Naive thymus-derived CD4-positive, alpha-beta T cell (primary cell): ENCODE measurements around the gene STX18. TPM values are rescaled to one million over a fixed set of nuclear protein-coding genes. Genes with fewer than 3 reads are reported as not detected.
A peak's percentile ranks its signal among the peaks of the same experiment; 100 is the strongest.

Source experiments
- ATAC-seq: fragments of 150-1000 bp; cut with Tn5 transposase; 2 replicates; pipeline ENCODE4 v1.10.0; 2021; ENCODE audit warnings: mild to moderate bottlenecking, moderate library complexity
- CTCF ChIA-PET: fragments of 350-600 bp; sonication (Branson Sonifier 250); formaldehyde crosslinking; loops from one replicate; lab custom pipeline; 2021; ENCODE audit warnings: antibody characterized with exemption; lab: Charles Lee
- POLR2A ChIA-PET: fragments of 350-600 bp; sonication (Branson Sonifier 250); formaldehyde crosslinking; loops from one replicate; lab custom pipeline; 2021; ENCODE audit warnings: antibody characterized with exemption, inconsistent platforms; lab: Charles Lee
- DNase-seq, 9 donors: peaks; one replicate each; pipeline versions ENCODE4 v3.0.0 to v3.0.0-alpha.2; 2020 to 2022; ENCODE audit warnings: mixed read lengths in 1 of 9
- H3K27ac ChIP-seq: one replicate; pipeline ENCODE4 v1.7.0; 2013; ENCODE audit warnings: mild to moderate bottlenecking, low read depth, low read length, moderate library complexity
- H3K27me3 ChIP-seq, 2 donors: one replicate each; pipeline ENCODE4 v1.7.0; 2013; ENCODE audit warnings: low read length in 2 of 2, mild to moderate bottlenecking in 2 of 2, moderate library complexity in 2 of 2; ENCODE audit not compliant: control insufficient read depth in 2 of 2, insufficient read depth in 2 of 2
- H3K36me3 ChIP-seq, 3 experiments: 1 replicate in 2 of 3; 2 replicates in 1 of 3; pipeline ENCODE4 v1.7.0; 2013; ENCODE audit warnings: low read length in 3 of 3, mild to moderate bottlenecking in 3 of 3, moderate library complexity in 1 of 3; ENCODE audit not compliant: insufficient read depth in 3 of 3, control insufficient read depth in 2 of 3
- H3K4me1 ChIP-seq, 2 donors: one replicate each; pipeline ENCODE4 v1.7.0; 2013; ENCODE audit warnings: low read length in 2 of 2, mild to moderate bottlenecking in 2 of 2, moderate library complexity in 1 of 2; ENCODE audit not compliant: control insufficient read depth in 2 of 2, insufficient read depth in 2 of 2
- H3K4me3 ChIP-seq: 2 replicates; pipeline ENCODE4 v1.7.0; 2013; ENCODE audit warnings: mild to moderate bottlenecking, low read length
- H3K9me3 ChIP-seq, 3 experiments: 1 replicate in 2 of 3; 2 replicates in 1 of 3; pipeline ENCODE4 v1.7.0; 2013; ENCODE audit warnings: low read length in 3 of 3; ENCODE audit not compliant: control insufficient read depth in 2 of 3
- H3K27ac Mint-ChIP-seq, 9 donors: one replicate each; pipeline ENCODE4 v1.8.0; 2020 to 2022; ENCODE audit warnings: mixed read lengths in 9 of 9, mild to moderate bottlenecking in 8 of 9, moderate library complexity in 5 of 9, inconsistent platforms in 2 of 9
- H3K27me3 Mint-ChIP-seq, 5 donors: one replicate each; pipeline ENCODE4 v1.8.0; 2021 to 2022; ENCODE audit warnings: mixed read lengths in 5 of 5, mild to moderate bottlenecking in 1 of 5
- H3K36me3 Mint-ChIP-seq, 5 donors: one replicate each; pipeline ENCODE4 v1.8.0; 2020 to 2022; ENCODE audit warnings: mixed read lengths in 5 of 5, mild to moderate bottlenecking in 3 of 5, inconsistent platforms in 1 of 5
- H3K4me1 Mint-ChIP-seq, 7 donors: one replicate each; pipeline ENCODE4 v1.8.0; 2020 to 2022; ENCODE audit warnings: mixed read lengths in 7 of 7, mild to moderate bottlenecking in 3 of 7, inconsistent platforms in 1 of 7
- H3K4me3 Mint-ChIP-seq, 10 donors: one replicate each; pipeline ENCODE4 v1.8.0; 2020 to 2022; ENCODE audit warnings: mild to moderate bottlenecking in 10 of 10, mixed read lengths in 10 of 10, moderate library complexity in 6 of 10, inconsistent platforms in 2 of 10
- H3K9me3 Mint-ChIP-seq, 11 donors: one replicate each; pipeline ENCODE4 v1.8.0; 2020 to 2022; ENCODE audit warnings: mixed read lengths in 11 of 11, mild to moderate bottlenecking in 4 of 11, inconsistent platforms in 1 of 11, moderate library complexity in 1 of 11
- intact Hi-C, 2 donors: fragments of 100-400 bp; cut with micrococcal nuclease; formaldehyde crosslinking; loops; one replicate each; pipeline ENCODE4 v1.15.1; 2023
- polyA plus RNA-seq, 2 donors: library from polyadenylated mRNA; unstranded; fragments of 300-500 nt; fragmentation: Illumina TruSeq; gene quantifications; one replicate each; pipeline ENCODE4 v1.2.3, GENCODE V29; 2021
- total RNA-seq, 6 experiments: library from RNA in 5 of 6; stranded (reverse) in 5 of 6; gene quantifications; 1 replicate in 5 of 6; 2 replicates in 1 of 6; pipeline ENCODE4 v1.2.3 and lab custom pipeline; 2021 to 2026

Gene STX18
- total and polyA plus RNA-seq, 7 experiments from 2014 or later: 16.3 to 28.0 (median 22.7) TPM

- CTCF ChIA-PET: no interaction called here
- no peaks in the 10 kb centered on the region for H3K36me3 ChIP-seq
- no peak overlapping the region for H3K27ac ChIP-seq
- no peaks in the 10 kb centered on the region for H3K4me1 ChIP-seq
- no peak overlapping the region for H3K4me3 ChIP-seq
- DNase-seq (no peak), ATAC-seq (no peak)
- Mint-ChIP-seq H3K9me3 (peaks cover 0 to 3% (median 2%) of the 10 kb centered on the region in 11 donors), H3K4me3 (no peak overlapping the region), H3K4me1 (peaks cover 3 to 7% (median 6%) of the 10 kb centered on the region in 7 donors), H3K36me3 (peaks cover 0 to 30% (median 22%) of the 10 kb centered on the region in 5 donors), H3K27me3 (peaks cover 0 to 5% (median 0%) of the 10 kb centered on the region in 5 donors), H3K27ac (no peak overlapping the region)
- POLR2A ChIA-PET: no interaction called here
- no peaks in the 10 kb centered on the region for H3K27me3 ChIP-seq
- H3K9me3 ChIP-seq: no peaks in the 10 kb centered on the region
- intact Hi-C loops: no loop called here
Observed at GRCh38 chr4:4580494-4580893, 38.6 kb upstream of the STX18 start.

- Mint-ChIP-seq H3K9me3 (peaks cover 0 to 5% (median 0%) of the 10 kb centered on the region in 11 donors), H3K27ac (no peak overlapping the region), H3K4me1 (peaks cover 10 to 18% (median 15%) of the 10 kb centered on the region in 7 donors), H3K4me3 (no peak overlapping the region), H3K27me3 (peaks cover 0 to 7% (median 0%) of the 10 kb centered on the region in 5 donors), H3K36me3 (peaks cover 0 to 19% (median 13%) of the 10 kb centered on the region in 5 donors)
- H3K4me3 ChIP-seq: no peak overlapping the region
- DNase-seq (no peak), ATAC-seq (no peak)
- no peaks in the 10 kb centered on the region for H3K27me3 ChIP-seq
- intact Hi-C loops: no loop called here
- ChIA-PET CTCF (no interaction called here), POLR2A (no interaction called here)
- H3K9me3 ChIP-seq: no peaks in the 10 kb centered on the region
- no peak overlapping the region for H3K27ac ChIP-seq
- peaks cover 0 to 6% of the 10 kb centered on the region in 2 donors for H3K4me1 ChIP-seq
- H3K36me3 ChIP-seq: peaks cover 0 to 3% (median 0%) of the 10 kb centered on the region in 3 experiments
Observed at GRCh38 chr4:4578981-4579380, 37.1 kb upstream of the STX18 start.

- H3K4me3 ChIP-seq: no peak overlapping the region
- peak overlapping the region in 1 of 9 donors; percentile 15 for H3K27ac Mint-ChIP-seq
- ChIA-PET POLR2A (no interaction called here), CTCF (no interaction called here)
- no peaks in the 10 kb centered on the region for H3K27me3 ChIP-seq
- intact Hi-C loops: no loop called here
- H3K9me3 Mint-ChIP-seq: peaks cover 0 to 5% (median 0%) of the 10 kb centered on the region in 11 donors
- H3K27ac ChIP-seq: no peak overlapping the region
- no peaks in the 10 kb centered on the region for H3K9me3 ChIP-seq
- H3K27me3 Mint-ChIP-seq: peaks cover 0 to 10% (median 0%) of the 10 kb centered on the region in 5 donors
- peak overlapping the region in 1 of 10 donors; percentile 2 for H3K4me3 Mint-ChIP-seq
- H3K4me1 Mint-ChIP-seq: peaks cover 10 to 22% (median 18%) of the 10 kb centered on the region in 7 donors
- DNase-seq: no peak
- peaks cover 0 to 17% (median 5%) of the 10 kb centered on the region in 5 donors for H3K36me3 Mint-ChIP-seq
- H3K4me1 ChIP-seq: peaks cover 0 to 6% of the 10 kb centered on the region in 2 donors
- ATAC-seq: no peak
- H3K36me3 ChIP-seq: peaks cover 0 to 3% (median 0%) of the 10 kb centered on the region in 3 experiments
Observed at GRCh38 chr4:4577359-4577875, 35.6 kb upstream of the STX18 start.

GRCh38 chr4:4575284-4576211 lies 33.7 kb upstream of the STX18 start:
- H3K27ac Mint-ChIP-seq: peak overlapping the region in 7 of 9 donors; percentile 3 to 95 (median 60)
- H3K4me3 Mint-ChIP-seq: peak overlapping the region; percentile 72 to 92 (median 84)
- peak; percentile 86 for ATAC-seq
- peak; percentile 37 to 69 (median 60) for DNase-seq
- peaks cover 0 to 6% of the 10 kb centered on the region in 2 donors for H3K4me1 ChIP-seq
- H3K4me1 Mint-ChIP-seq: peaks cover 10 to 22% (median 18%) of the 10 kb centered on the region in 7 donors
- POLR2A ChIA-PET: interaction anchor here (0.7 kb wide), 1 partner anchor 9 kb away, joined by 3 read pairs; no protein-coding TSS in a partner anchor
- peaks cover 0 to 25% (median 6%) of the 10 kb centered on the region in 5 donors for H3K36me3 Mint-ChIP-seq
- peaks cover 0 to 5% (median 0%) of the 10 kb centered on the region in 11 donors for H3K9me3 Mint-ChIP-seq
- H3K9me3 ChIP-seq: no peaks in the 10 kb centered on the region
- intact Hi-C loops: loop anchor here (1.0 kb wide), 2 partner anchors 33 to 87 kb away; partner anchors contain the start of gene STX18 (in 1 of the 2)
- peak overlapping the region; percentile 64 for H3K27ac ChIP-seq
- H3K27me3 ChIP-seq: no peaks in the 10 kb centered on the region
- H3K4me3 ChIP-seq: peak overlapping the region; percentile 68
- H3K27me3 Mint-ChIP-seq: peaks cover 0 to 10% (median 0%) of the 10 kb centered on the region in 5 donors
- CTCF ChIA-PET: interaction anchor here (0.6 to 0.9 kb wide), 2 partner anchors 72 to 87 kb away, joined by 3 read pairs; no protein-coding TSS in a partner anchor
- peaks cover 0 to 3% (median 0%) of the 10 kb centered on the region in 3 experiments for H3K36me3 ChIP-seq

GRCh38 chr4:4574792-4575191 lies 32.9 kb upstream of the STX18 start:
- Histone ChIP-seq H3K4me1 (peaks cover 0 to 6% of the 10 kb centered on the region in 2 donors), H3K27me3 (no peaks in the 10 kb centered on the region), H3K9me3 (no peaks in the 10 kb centered on the region), H3K36me3 (peaks cover 0 to 3% (median 0%) of the 10 kb centered on the region in 3 experiments), H3K27ac (peak overlapping the region; percentile 64), H3K4me3 (peak overlapping the region; percentile 68)
- Mint-ChIP-seq H3K4me3 (peak overlapping the region; percentile 72 to 92 (median 83)), H3K9me3 (peaks cover 0 to 10% (median 2%) of the 10 kb centered on the region in 11 donors), H3K4me1 (peaks cover 10 to 22% (median 18%) of the 10 kb centered on the region in 7 donors), H3K27me3 (peaks cover 0 to 10% (median 0%) of the 10 kb centered on the region in 5 donors), H3K27ac (peak overlapping the region in 6 of 9 donors; percentile 60 to 95 (median 89)), H3K36me3 (peaks cover 0 to 28% (median 10%) of the 10 kb centered on the region in 5 donors)
- intact Hi-C loops: loop anchor here (1.0 kb wide), 2 partner anchors 32 to 86 kb away; partner anchors contain the start of gene STX18 (in 1 of the 2)
- ChIA-PET POLR2A (interaction anchor here (0.6 kb wide), 1 partner anchor 1043 kb away, joined by 4 read pairs; no protein-coding TSS in a partner anchor), CTCF (interaction anchor here (0.6 to 1.1 kb wide), 3 partner anchors 73 to 87 kb away, joined by 3 to 4 read pairs (median 3); no protein-coding TSS in a partner anchor)
- ATAC-seq: peak; percentile 71
- DNase-seq: peak in 7 of 9 donors; percentile 9 to 71 (median 54)

GRCh38 chr4:4574052-4574451 lies 32.2 kb upstream of the STX18 start:
- POLR2A ChIA-PET: no interaction called here
- peak overlapping the region in 2 of 9 donors; percentile 60 to 94 for H3K27ac Mint-ChIP-seq

More at GRCh38 chr4:4574052-4574451, 32.2 kb upstream of the STX18 start:
- H3K9me3 Mint-ChIP-seq: peaks cover 0 to 13% (median 2%) of the 10 kb centered on the region in 11 donors
- H3K27me3 Mint-ChIP-seq: peaks cover 0 to 10% (median 0%) of the 10 kb centered on the region in 5 donors
- H3K4me1 Mint-ChIP-seq: peaks cover 13 to 26% (median 18%) of the 10 kb centered on the region in 7 donors
- peaks cover 0 to 3% (median 0%) of the 10 kb centered on the region in 3 experiments for H3K36me3 ChIP-seq
- H3K4me3 Mint-ChIP-seq: peak overlapping the region in 9 of 10 donors; percentile 72 to 92 (median 84)
- peaks cover 0 to 6% of the 10 kb centered on the region in 2 donors for H3K4me1 ChIP-seq
- H3K27ac ChIP-seq: no peak overlapping the region
- CTCF ChIA-PET: interaction anchor here (1.1 kb wide), 1 partner anchor 87 kb away, joined by 4 read pairs; no protein-coding TSS in a partner anchor
- ATAC-seq: no peak
- H3K9me3 ChIP-seq: no peaks in the 10 kb centered on the region
- DNase-seq: no peak
- peaks cover 0 to 31% (median 11%) of the 10 kb centered on the region in 5 donors for H3K36me3 Mint-ChIP-seq
- H3K4me3 ChIP-seq: no peak overlapping the region
- H3K27me3 ChIP-seq: no peaks in the 10 kb centered on the region
- intact Hi-C loops: no loop called here
